Esophagus muscularis mucosa (tissue), 3 donors: ENCODE measurements around the gene CUX1.
"Not testable (repeated sequence)": the region's sequence is repeated elsewhere in the genome, so short reads cannot be mapped to it uniquely, and the experiment has no call there.

Experiments used
- POLR2AphosphoS5 ChIP-seq, 2 donors: sonication (generic); formaldehyde crosslinking; IDR thresholded peaks; one replicate each; pipeline ENCODE4 v1.6.1; 2017; ENCODE audit warnings: antibody characterized with exemption in 2 of 2
- TF ChIP-seq, protein P1 (sequence below), 3 experiments: fragments of 200-600 bp in 2 of 3; fragments of 450-650 bp in 1 of 3; sonication (generic) in 2 of 3; IDR thresholded peaks; one replicate each; pipeline ENCODE4 v1.5.1; 2017 to 2019; ENCODE audit warnings: antibody characterized with exemption in 3 of 3, mild to moderate bottlenecking in 2 of 3, moderate library complexity in 1 of 3

DNA sequence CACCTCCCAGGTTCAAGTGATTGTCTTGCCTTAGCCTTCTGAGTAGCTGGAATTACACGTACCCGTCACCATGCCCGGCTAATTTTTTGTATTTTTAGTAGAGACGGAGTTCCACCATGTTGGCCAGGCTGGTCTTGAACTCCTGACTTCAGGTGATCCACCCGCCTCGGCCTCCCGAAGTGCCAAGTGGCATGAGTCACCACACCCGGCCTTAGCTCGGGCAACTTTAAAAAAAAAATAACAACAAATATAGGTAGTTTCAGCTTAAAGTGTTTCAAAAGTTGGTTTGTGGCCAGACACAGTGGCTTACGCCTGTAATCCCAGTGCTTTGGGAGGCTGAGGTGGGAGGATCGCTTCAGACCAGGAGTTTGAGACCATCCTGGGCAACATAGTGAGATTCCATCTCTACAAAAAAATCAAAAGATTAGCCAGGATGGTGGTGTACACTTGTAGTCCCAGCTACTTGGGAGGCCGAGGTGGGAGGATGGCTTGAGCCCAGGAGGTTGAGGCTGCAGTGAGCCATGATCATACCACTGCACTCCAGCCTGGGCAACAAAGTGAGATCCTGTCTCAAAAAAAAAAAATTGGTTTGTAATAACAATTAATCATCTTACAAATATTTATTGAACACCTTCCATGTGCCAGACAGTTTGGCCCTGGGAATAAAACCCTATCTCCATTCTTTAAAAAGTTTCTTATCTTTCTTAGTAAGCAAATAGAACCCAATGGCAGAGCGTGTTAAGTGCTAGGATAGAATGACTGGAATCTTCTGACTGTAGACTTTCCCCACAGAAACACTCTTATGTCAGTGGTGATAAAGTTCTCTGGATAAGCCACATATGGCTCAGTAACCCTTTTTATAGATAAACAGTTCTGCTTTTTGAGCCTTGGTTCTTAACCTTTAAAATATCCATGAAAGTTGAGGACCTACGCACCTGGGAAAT is 104.4 kb downstream of the CUX1 start:
- TF ChIP-seq, protein P1, sequence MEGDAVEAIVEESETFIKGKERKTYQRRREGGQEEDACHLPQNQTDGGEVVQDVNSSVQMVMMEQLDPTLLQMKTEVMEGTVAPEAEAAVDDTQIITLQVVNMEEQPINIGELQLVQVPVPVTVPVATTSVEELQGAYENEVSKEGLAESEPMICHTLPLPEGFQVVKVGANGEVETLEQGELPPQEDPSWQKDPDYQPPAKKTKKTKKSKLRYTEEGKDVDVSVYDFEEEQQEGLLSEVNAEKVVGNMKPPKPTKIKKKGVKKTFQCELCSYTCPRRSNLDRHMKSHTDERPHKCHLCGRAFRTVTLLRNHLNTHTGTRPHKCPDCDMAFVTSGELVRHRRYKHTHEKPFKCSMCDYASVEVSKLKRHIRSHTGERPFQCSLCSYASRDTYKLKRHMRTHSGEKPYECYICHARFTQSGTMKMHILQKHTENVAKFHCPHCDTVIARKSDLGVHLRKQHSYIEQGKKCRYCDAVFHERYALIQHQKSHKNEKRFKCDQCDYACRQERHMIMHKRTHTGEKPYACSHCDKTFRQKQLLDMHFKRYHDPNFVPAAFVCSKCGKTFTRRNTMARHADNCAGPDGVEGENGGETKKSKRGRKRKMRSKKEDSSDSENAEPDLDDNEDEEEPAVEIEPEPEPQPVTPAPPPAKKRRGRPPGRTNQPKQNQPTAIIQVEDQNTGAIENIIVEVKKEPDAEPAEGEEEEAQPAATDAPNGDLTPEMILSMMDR (IDR thresholded peaks at IDR 0.05), result not testable (repeated sequence)
- not testable (repeated sequence) for TF ChIP-seq POLR2AphosphoS5 (IDR thresholded peaks at IDR 0.05)
